Smooth muscle cell (in vitro differentiated cells): ENCODE measurements around the gene RPL29. TPM values are rescaled to one million over a fixed set of nuclear protein-coding genes. Genes with fewer than 3 reads are reported as not detected.

ENCODE experiments used
- DNase-seq: peaks from one replicate; lab custom pipeline; 2025; ENCODE audit not compliant: unreplicated experiment; lab: John Stamatoyannopoulos, UW
- H2AFZ ChIP-seq: fragments of 200-600 bp; sonication (generic); 2 replicates; pipeline ENCODE4 v1.6.0; 2016; ENCODE audit warnings: antibody characterized with exemption, low read depth, mild to moderate bottlenecking
- H3F3A ChIP-seq: fragments of 200-600 bp; sonication (generic); 2 replicates; pipeline ENCODE4 v1.6.0; 2017; ENCODE audit warnings: antibody characterized with exemption, low read depth
- H3K27ac ChIP-seq: fragments of 200-600 bp; sonication (generic); 2 replicates; pipeline ENCODE4 v1.5.1; 2016; ENCODE audit warnings: low read depth, mild to moderate bottlenecking
- H3K27me3 ChIP-seq: fragments of 200-600 bp; sonication (generic); 2 replicates; pipeline ENCODE4 v1.6.1; 2016; ENCODE audit warnings: low read depth, mild to moderate bottlenecking
- H3K36me3 ChIP-seq: fragments of 200-600 bp; sonication (generic); 2 replicates; pipeline ENCODE4 v1.5.1; 2016; ENCODE audit warnings: low read depth
- H3K4me1 ChIP-seq: fragments of 200-600 bp; sonication (generic); 2 replicates; pipeline ENCODE4 v1.5.1; 2016; ENCODE audit warnings: low read depth
- H3K4me2 ChIP-seq: fragments of 200-600 bp; sonication (generic); 2 replicates; pipeline ENCODE4 v1.6.0; 2016; ENCODE audit warnings: mild to moderate bottlenecking
- H3K4me3 ChIP-seq: fragments of 200-600 bp; sonication (generic); 2 replicates; pipeline ENCODE4 v1.5.1; 2016; ENCODE audit warnings: mild to moderate bottlenecking
- H3K79me2 ChIP-seq: fragments of 200-600 bp; sonication (generic); 2 replicates; pipeline ENCODE4 v1.6.0; 2016; ENCODE audit warnings: low read depth, mild to moderate bottlenecking
- H3K9ac ChIP-seq: fragments of 200-600 bp; sonication (generic); 2 replicates; pipeline ENCODE4 v1.6.0; 2016; ENCODE audit warnings: low read depth
- H3K9me3 ChIP-seq: fragments of 200-600 bp; sonication (generic); replicated peaks from 2 replicates; pipeline ENCODE4 v1.5.1; 2016; ENCODE audit warnings: low read depth
- H4K20me1 ChIP-seq: fragments of 200-600 bp; sonication (generic); 2 replicates; pipeline ENCODE4 v1.6.0; 2016; ENCODE audit warnings: low read depth
- CTCF ChIP-seq: fragments of 200-600 bp; sonication (generic); IDR thresholded peaks from 2 replicates; pipeline ENCODE4 v1.5.1; 2017; ENCODE audit warnings: borderline replicate concordance, mild to moderate bottlenecking, antibody characterized with exemption; ENCODE audit not compliant: insufficient read depth, poor library complexity, severe bottlenecking
- WGBS: methylation state at CpG from one replicate; pipeline ENCODE4 v1.1.7; 2016; ENCODE audit warnings: low lambda C conversion rate; 5-methylcytosine and 5-hydroxymethylcytosine counted together
- polyA plus RNA-seq: library from polyadenylated mRNA; unstranded; fragments of >200 nt; fragmentation: Nextera tagmentation; extraction: Ambion mirVana; gene quantifications from 2 replicates; pipeline ENCODE4 v1.2.1, GENCODE V29; 2016
- total RNA-seq: library from RNA; depleted of rRNA; stranded (reverse); fragments of >200 nt; gene quantifications from 2 replicates; pipeline ENCODE4 v1.2.3, GENCODE V29; 2014

The RPL29 gene
- total and polyA plus RNA-seq, 2 experiments from 2014 or later: 708 to 1,004 TPM

GRCh38 chr3:52031896-52032295, 36.2 kb upstream of the RPL29 start:
- Histone ChIP-seq H3K4me3 (no peak overlapping the region), H4K20me1 (no peaks in the 10 kb centered on the region), H2AFZ (no peak overlapping the region), H3K79me2 (no peaks in the 10 kb centered on the region), H3K4me2 (no peak overlapping the region), H3K4me1 (no peaks in the 10 kb centered on the region), H3K9me3 (no peaks in the 10 kb centered on the region), H3F3A (no peaks in the 10 kb centered on the region), H3K9ac (no peak overlapping the region), H3K27me3 (no peaks in the 10 kb centered on the region), H3K36me3 (no peaks in the 10 kb centered on the region), H3K27ac (no peak overlapping the region)
- DNase-seq: no peak
- WGBS: 87% methylated on average over 10 of the region's 10 CpGs
- TF ChIP-seq CTCF: no peak

- Histone ChIP-seq H3K4me2 (no peak overlapping the region), H3K9me3 (no peaks in the 10 kb centered on the region), H3K9ac (no peak overlapping the region), H3K4me3 (no peak overlapping the region), H4K20me1 (no peaks in the 10 kb centered on the region), H3K27me3 (no peaks in the 10 kb centered on the region), H3K4me1 (no peaks in the 10 kb centered on the region), H2AFZ (no peak overlapping the region), H3K36me3 (no peaks in the 10 kb centered on the region), H3F3A (no peaks in the 10 kb centered on the region), H3K27ac (no peak overlapping the region), H3K79me2 (no peaks in the 10 kb centered on the region)
- DNase-seq: no peak
- WGBS: 80% methylated on average over 11 of the region's 11 CpGs
- TF ChIP-seq CTCF: no peak
Observed at GRCh38 chr3:52030714-52031310, 35.1 kb upstream of the RPL29 start.

DNA sequence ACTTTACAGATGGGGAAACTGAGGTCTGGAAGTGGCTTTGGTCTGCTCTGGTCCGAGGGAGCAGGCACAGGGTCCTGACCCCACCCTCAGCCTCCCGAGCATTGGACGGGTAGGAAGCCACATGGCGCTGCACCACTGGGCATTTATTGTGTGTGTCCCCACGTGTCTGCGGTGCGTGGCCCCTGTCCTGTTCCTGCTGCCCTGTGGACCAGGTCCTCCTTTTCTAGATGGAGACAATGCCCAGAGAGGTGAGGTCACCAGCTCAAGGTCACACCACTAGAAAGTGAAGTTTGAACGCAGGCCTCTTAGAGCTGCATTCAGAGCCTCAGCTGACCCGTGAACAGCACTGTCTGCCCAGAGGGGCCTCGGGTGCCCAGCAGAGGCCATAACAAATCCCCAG, 33.8 kb upstream of the RPL29 start:
- no peaks in the 10 kb centered on the region for H3K4me1 ChIP-seq
- H3K4me2 ChIP-seq: no peak overlapping the region
- H3K27me3 ChIP-seq: no peaks in the 10 kb centered on the region
- no peaks in the 10 kb centered on the region for H4K20me1 ChIP-seq
- H3K36me3 ChIP-seq: no peaks in the 10 kb centered on the region
- no peak overlapping the region for H3K9ac ChIP-seq
- H3K27ac ChIP-seq: no peak overlapping the region
- WGBS: 93% methylated on average over 10 of the region's 10 CpGs
- DNase-seq: no peak
- TF ChIP-seq CTCF: no peak
- H3K79me2 ChIP-seq: no peaks in the 10 kb centered on the region
- no peaks in the 10 kb centered on the region for H3K9me3 ChIP-seq
- no peaks in the 10 kb centered on the region for H3F3A ChIP-seq
- no peak overlapping the region for H3K4me3 ChIP-seq
- no peak overlapping the region for H2AFZ ChIP-seq

- H3K9me3 ChIP-seq: no peaks in the 10 kb centered on the region
- no peak overlapping the region for H2AFZ ChIP-seq
- no peak overlapping the region for H3K27ac ChIP-seq
- no peaks in the 10 kb centered on the region for H3K36me3 ChIP-seq
- no peaks in the 10 kb centered on the region for H3K79me2 ChIP-seq
- H3K27me3 ChIP-seq: no peaks in the 10 kb centered on the region
- no peak for DNase-seq
- H3K4me1 ChIP-seq: no peaks in the 10 kb centered on the region
- H3K4me3 ChIP-seq: no peak overlapping the region
- no peaks in the 10 kb centered on the region for H4K20me1 ChIP-seq
- 72% methylated on average over 9 of the region's 9 CpGs for WGBS
- no peak overlapping the region for H3K4me2 ChIP-seq
- no peak for TF ChIP-seq CTCF
- no peak overlapping the region for H3K9ac ChIP-seq
- no peaks in the 10 kb centered on the region for H3F3A ChIP-seq
Observed at GRCh38 chr3:52029053-52029452, 33.4 kb upstream of the RPL29 start.
